GM12878 (cell line): ENCODE measurements around the gene NUDT3. TPM values are rescaled to one million over a fixed set of nuclear protein-coding genes. Genes with fewer than 3 reads are reported as not detected.
A peak's percentile ranks its signal among the peaks of the same experiment; 100 is the strongest.

Experiments used
- BACH1 ChIP-seq: fragments of 450-650 bp; IDR thresholded peaks from 2 replicates; pipeline ENCODE4 v1.6.1; 2017; ENCODE audit warnings: mild to moderate bottlenecking, borderline replicate concordance
- BMI1 ChIP-seq: fragments of 450-650 bp; IDR thresholded peaks from 2 replicates; pipeline ENCODE4 v1.6.1; 2016; ENCODE audit warnings: mild to moderate bottlenecking, moderate library complexity, borderline replicate concordance
- CHD1 ChIP-seq: IDR thresholded peaks from 2 replicates; pipeline ENCODE4 v1.6.1; 2012; ENCODE audit warnings: low read depth, low read length, improper control_type of control experiment
- DPF2 ChIP-seq: fragments of 450-650 bp; IDR thresholded peaks from 2 replicates; pipeline ENCODE4 v1.6.1; 2017; ENCODE audit warnings: mild to moderate bottlenecking
- EP300 ChIP-seq, 2 experiments: fragments of 150-350 bp in 1 of 2; IDR thresholded peaks; 2 replicates each; pipeline ENCODE4 v1.6.1; 2011 to 2012; ENCODE audit warnings: low read depth in 2 of 2, low read length in 2 of 2, borderline replicate concordance in 1 of 2, improper control_type of control experiment in 1 of 2, inconsistent platforms in 1 of 2; ENCODE audit not compliant: control insufficient read depth in 1 of 2
- MTA3 ChIP-seq: IDR thresholded peaks from 2 replicates; pipeline ENCODE4 v1.6.1; 2012; ENCODE audit warnings: low read length, inconsistent platforms, borderline replicate concordance
- POLR2A ChIP-seq: IDR thresholded peaks from 2 replicates; pipeline ENCODE4 v1.6.1; 2011; ENCODE audit warnings: low read depth, mild to moderate bottlenecking, low read length
- POLR2AphosphoS5 ChIP-seq: IDR thresholded peaks from 2 replicates; pipeline ENCODE4 v1.6.1; 2011; ENCODE audit warnings: mild to moderate bottlenecking, low read length, inconsistent platforms
- RAD21 ChIP-seq: IDR thresholded peaks from 2 replicates; pipeline ENCODE4 v1.6.1; 2011; ENCODE audit warnings: mild to moderate bottlenecking, low read depth, low read length, moderate library complexity; ENCODE audit not compliant: insufficient read depth
- RUNX3 ChIP-seq: IDR thresholded peaks from 2 replicates; pipeline ENCODE4 v1.6.1; 2012; ENCODE audit warnings: low read length, inconsistent platforms
- SMARCA5 ChIP-seq: fragments of 450-650 bp; IDR thresholded peaks from 2 replicates; pipeline ENCODE4 v1.6.1; 2017; ENCODE audit warnings: mild to moderate bottlenecking
- SP1 ChIP-seq: IDR thresholded peaks from one replicate; pipeline ENCODE4 v1.6.1; 2011; ENCODE audit warnings: low read depth, low read length
- SRF ChIP-seq, 2 experiments: IDR thresholded peaks; 2 replicates each; pipeline ENCODE4 v1.6.1; 2011; ENCODE audit warnings: low read depth in 2 of 2, low read length in 2 of 2, mild to moderate bottlenecking in 1 of 2, moderate library complexity in 1 of 2
- STAT1 ChIP-seq: fragments of 450-650 bp; conservative IDR thresholded peaks from 2 replicates; pipeline ENCODE4 v1.6.1; 2014; ENCODE audit warnings: antibody characterized with exemption, mild to moderate bottlenecking
- SUPT20H ChIP-seq: IDR thresholded peaks from 2 replicates; pipeline ENCODE4 v1.6.1; 2011; ENCODE audit warnings: low read depth, mild to moderate bottlenecking, low read length, moderate library complexity, borderline replicate concordance; ENCODE audit not compliant: control insufficient read depth
- SUZ12 ChIP-seq: fragments of 200-600 bp; sonication (generic); IDR thresholded peaks from one replicate; pipeline ENCODE4 v1.6.1; 2018; ENCODE audit warnings: antibody characterized with exemption, mild to moderate bottlenecking; ENCODE audit not compliant: unreplicated experiment
- ZNF274 ChIP-seq: IDR thresholded peaks from one replicate; pipeline ENCODE4 v1.8.0; 2011; ENCODE audit not compliant: insufficient read length, insufficient read depth
- polyA plus RNA-seq, 11 experiments: library from polyadenylated mRNA; depleted of rRNA in 4 of 11; unstranded in 6 of 11; stranded (reverse) in 5 of 11; fragments of >200 nt; fragmentation: Nextera tagmentation in 4 of 11; fragmentation: Illumina TruSeq in 1 of 11; extraction: Ambion mirVana in 4 of 11; extraction: Trizol in 1 of 11; gene quantifications; 1 replicate in 1 of 11; 2 replicates in 10 of 11; pipeline versions ENCODE4 v1.2.1 to v1.2.3, GENCODE V29; 2011 to 2016; ENCODE audit warnings: inconsistent platforms in 2 of 11, missing spikeins in 2 of 11, low read depth in 1 of 11
- total RNA-seq, 4 experiments: library from RNA; depleted of rRNA in 3 of 4; stranded (reverse); fragments of >200 nt in 3 of 4; fragmentation: Illumina TruSeq in 1 of 4; extraction: Trizol in 1 of 4; gene quantifications; 2 replicates each; pipeline versions ENCODE4 v1.2.1 to v1.2.3, GENCODE V29; 2013 to 2021
- TF ChIP-seq, protein P1 (sequence below): fragments of 450-650 bp; IDR thresholded peaks from 2 replicates; pipeline ENCODE4 v1.6.1; 2017; ENCODE audit warnings: mild to moderate bottlenecking, moderate library complexity
- TF ChIP-seq, protein P2 (sequence below): fragments of 450-650 bp; formaldehyde crosslinking; IDR thresholded peaks from 2 replicates; pipeline ENCODE4 v1.4.0; 2020; ENCODE audit warnings: mild to moderate bottlenecking, moderate library complexity
- TF ChIP-seq, protein P3 (sequence below): fragments of 150-350 bp; IDR thresholded peaks from 2 replicates; pipeline ENCODE4 v1.6.1; 2014; ENCODE audit warnings: mild to moderate bottlenecking, low read depth, low read length

Gene NUDT3
- total and polyA plus RNA-seq, 10 of the 15 experiments (the other 5 are each of a cell fraction or from before 2014, with no cell fraction given): 2.4 to 32.3 (median 25.5) TPM

DNA sequence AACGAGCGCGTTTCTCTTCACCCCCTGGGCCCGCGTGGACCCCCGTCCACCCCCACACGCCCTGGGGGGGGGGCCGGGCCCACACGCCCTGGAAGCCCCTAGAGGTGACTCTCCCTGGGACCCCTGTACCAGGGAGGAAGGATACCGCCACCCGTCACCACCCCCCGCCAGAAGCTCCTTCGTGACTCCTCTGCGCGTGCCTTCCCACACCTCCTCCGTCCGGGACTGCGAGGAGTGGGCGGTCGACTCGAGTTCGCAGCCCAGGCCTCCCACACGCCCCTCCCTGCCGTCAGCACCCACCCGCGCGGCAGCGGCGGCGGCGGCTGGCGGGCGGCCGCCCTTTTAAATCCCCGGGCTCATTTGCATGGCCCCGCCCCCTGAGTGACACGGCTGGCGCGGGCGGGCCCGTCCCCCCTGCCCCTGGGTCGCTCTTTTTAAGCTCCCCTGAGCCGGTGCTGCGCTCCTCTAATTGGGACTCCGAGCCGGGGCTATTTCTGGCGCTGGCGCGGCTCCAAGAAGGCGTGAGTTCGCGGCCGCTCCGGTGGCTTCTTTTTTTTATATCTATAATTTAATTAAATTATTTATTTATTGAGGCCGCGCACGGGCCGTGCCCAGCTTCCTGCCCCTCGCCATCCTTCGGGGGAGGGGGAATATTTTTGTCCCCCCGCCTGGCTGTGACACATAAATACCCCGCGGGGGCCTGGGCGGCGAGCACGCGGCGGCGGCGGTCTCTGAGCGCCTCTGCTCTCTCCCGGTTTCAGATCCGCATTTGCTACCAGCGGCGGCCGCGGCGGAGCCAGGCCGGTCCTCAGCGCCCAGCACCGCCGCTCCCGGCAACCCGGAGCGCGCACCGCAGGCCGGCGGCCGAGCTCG, 155.8 kb downstream of the NUDT3 start, which contains the start of gene HMGA1 (continued):
- TF ChIP-seq, protein P1, sequence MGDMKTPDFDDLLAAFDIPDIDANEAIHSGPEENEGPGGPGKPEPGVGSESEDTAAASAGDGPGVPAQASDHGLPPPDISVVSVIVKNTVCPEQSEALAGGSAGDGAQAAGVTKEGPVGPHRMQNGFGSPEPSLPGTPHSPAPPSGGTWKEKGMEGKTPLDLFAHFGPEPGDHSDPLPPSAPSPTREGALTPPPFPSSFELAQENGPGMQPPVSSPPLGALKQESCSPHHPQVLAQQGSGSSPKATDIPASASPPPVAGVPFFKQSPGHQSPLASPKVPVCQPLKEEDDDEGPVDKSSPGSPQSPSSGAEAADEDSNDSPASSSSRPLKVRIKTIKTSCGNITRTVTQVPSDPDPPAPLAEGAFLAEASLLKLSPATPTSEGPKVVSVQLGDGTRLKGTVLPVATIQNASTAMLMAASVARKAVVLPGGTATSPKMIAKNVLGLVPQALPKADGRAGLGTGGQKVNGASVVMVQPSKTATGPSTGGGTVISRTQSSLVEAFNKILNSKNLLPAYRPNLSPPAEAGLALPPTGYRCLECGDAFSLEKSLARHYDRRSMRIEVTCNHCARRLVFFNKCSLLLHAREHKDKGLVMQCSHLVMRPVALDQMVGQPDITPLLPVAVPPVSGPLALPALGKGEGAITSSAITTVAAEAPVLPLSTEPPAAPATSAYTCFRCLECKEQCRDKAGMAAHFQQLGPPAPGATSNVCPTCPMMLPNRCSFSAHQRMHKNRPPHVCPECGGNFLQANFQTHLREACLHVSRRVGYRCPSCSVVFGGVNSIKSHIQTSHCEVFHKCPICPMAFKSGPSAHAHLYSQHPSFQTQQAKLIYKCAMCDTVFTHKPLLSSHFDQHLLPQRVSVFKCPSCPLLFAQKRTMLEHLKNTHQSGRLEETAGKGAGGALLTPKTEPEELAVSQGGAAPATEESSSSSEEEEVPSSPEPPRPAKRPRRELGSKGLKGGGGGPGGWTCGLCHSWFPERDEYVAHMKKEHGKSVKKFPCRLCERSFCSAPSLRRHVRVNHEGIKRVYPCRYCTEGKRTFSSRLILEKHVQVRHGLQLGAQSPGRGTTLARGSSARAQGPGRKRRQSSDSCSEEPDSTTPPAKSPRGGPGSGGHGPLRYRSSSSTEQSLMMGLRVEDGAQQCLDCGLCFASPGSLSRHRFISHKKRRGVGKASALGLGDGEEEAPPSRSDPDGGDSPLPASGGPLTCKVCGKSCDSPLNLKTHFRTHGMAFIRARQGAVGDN: peak; percentile 89
- TF ChIP-seq ZNF274: no peak
- peak; percentile 96 for TF ChIP-seq POLR2A
- TF ChIP-seq, protein P2, sequence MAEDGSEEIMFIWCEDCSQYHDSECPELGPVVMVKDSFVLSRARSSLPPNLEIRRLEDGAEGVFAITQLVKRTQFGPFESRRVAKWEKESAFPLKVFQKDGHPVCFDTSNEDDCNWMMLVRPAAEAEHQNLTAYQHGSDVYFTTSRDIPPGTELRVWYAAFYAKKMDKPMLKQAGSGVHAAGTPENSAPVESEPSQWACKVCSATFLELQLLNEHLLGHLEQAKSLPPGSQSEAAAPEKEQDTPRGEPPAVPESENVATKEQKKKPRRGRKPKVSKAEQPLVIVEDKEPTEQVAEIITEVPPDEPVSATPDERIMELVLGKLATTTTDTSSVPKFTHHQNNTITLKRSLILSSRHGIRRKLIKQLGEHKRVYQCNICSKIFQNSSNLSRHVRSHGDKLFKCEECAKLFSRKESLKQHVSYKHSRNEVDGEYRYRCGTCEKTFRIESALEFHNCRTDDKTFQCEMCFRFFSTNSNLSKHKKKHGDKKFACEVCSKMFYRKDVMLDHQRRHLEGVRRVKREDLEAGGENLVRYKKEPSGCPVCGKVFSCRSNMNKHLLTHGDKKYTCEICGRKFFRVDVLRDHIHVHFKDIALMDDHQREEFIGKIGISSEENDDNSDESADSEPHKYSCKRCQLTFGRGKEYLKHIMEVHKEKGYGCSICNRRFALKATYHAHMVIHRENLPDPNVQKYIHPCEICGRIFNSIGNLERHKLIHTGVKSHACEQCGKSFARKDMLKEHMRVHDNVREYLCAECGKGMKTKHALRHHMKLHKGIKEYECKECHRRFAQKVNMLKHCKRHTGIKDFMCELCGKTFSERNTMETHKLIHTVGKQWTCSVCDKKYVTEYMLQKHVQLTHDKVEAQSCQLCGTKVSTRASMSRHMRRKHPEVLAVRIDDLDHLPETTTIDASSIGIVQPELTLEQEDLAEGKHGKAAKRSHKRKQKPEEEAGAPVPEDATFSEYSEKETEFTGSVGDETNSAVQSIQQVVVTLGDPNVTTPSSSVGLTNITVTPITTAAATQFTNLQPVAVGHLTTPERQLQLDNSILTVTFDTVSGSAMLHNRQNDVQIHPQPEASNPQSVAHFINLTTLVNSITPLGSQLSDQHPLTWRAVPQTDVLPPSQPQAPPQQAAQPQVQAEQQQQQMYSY (CRISPR knock-in tag): 0 out of 2 replicates have a peak, but pooled peaks have one; percentile 32
- peak; percentile 15; the same call in 1 of the 2 replicates for TF ChIP-seq CHD1
- no peak for TF ChIP-seq STAT1
- TF ChIP-seq SUZ12: no peak
- peak; percentile 56; the same call in 1 of the 2 replicates for TF ChIP-seq SMARCA5
- TF ChIP-seq RUNX3: peak; percentile 70
- TF ChIP-seq POLR2AphosphoS5: peak; percentile 99
- TF ChIP-seq RAD21: no peak
- 0 out of 4 replicates have a peak, but pooled peaks of 1 of the 2 experiments have one; percentile 6 for TF ChIP-seq SRF (IDR thresholded peaks at IDR 0.05; ENCODE audit: low read depth in 2 of 2, low read length in 2 of 2)
- TF ChIP-seq, protein P3, sequence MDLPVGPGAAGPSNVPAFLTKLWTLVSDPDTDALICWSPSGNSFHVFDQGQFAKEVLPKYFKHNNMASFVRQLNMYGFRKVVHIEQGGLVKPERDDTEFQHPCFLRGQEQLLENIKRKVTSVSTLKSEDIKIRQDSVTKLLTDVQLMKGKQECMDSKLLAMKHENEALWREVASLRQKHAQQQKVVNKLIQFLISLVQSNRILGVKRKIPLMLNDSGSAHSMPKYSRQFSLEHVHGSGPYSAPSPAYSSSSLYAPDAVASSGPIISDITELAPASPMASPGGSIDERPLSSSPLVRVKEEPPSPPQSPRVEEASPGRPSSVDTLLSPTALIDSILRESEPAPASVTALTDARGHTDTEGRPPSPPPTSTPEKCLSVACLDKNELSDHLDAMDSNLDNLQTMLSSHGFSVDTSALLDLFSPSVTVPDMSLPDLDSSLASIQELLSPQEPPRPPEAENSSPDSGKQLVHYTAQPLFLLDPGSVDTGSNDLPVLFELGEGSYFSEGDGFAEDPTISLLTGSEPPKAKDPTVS: no peak
- TF ChIP-seq SUPT20H: no peak
- TF ChIP-seq BACH1: peak; percentile 98
- TF ChIP-seq EP300 (IDR thresholded peaks at IDR 0.05; ENCODE audit: borderline replicate concordance in 1 of 2, control insufficient read depth in 1 of 2, low read depth in 2 of 2, low read length in 2 of 2): peak; percentile 31 to 46; a peak in 1 of 4 replicates
- TF ChIP-seq MTA3: peak; percentile 50; the same call in 1 of the 2 replicates
- peak; percentile 70 for TF ChIP-seq SP1
- no peak for TF ChIP-seq BMI1
- TF ChIP-seq DPF2: peak; percentile 63
